Mucosa of descending colon (tissue), 3 donors: Measurements from ENCODE around the gene PNPLA7. TPM values are rescaled to one million over a fixed set of nuclear protein-coding genes. Genes with fewer than 3 reads are reported as not detected.

Experiments used
- ATAC-seq: fragments of 200-7000 bp; cut with Tn5 transposase; one replicate; pipeline ENCODE4 v1.9.1; 2020; ENCODE audit warnings: mild to moderate bottlenecking, moderate library complexity
- DNase-seq, 3 donors: peaks; one replicate each; pipeline ENCODE4 v3.0.0-alpha.2; 2020
- H3K36me3 ChIP-seq: fragments of 200-600 bp; one replicate; pipeline ENCODE4 v1.8.0; 2021; ENCODE audit warnings: low read depth, mild to moderate bottlenecking
- H3K4me1 ChIP-seq: fragments of 200-600 bp; one replicate; pipeline ENCODE4 v1.8.0; 2021; ENCODE audit warnings: low read depth, mild to moderate bottlenecking
- H3K4me3 ChIP-seq: fragments of 200-600 bp; one replicate; pipeline ENCODE4 v1.8.0; 2021; ENCODE audit warnings: mild to moderate bottlenecking
- H3K9me3 ChIP-seq: fragments of 200-600 bp; one replicate; pipeline ENCODE4 v1.8.0; 2021; ENCODE audit warnings: mild to moderate bottlenecking
- CTCF ChIP-seq: fragments of 200-600 bp; IDR thresholded peaks from one replicate; pipeline ENCODE4 v1.8.0; 2022; ENCODE audit warnings: antibody characterized with exemption, mild to moderate bottlenecking
- intact Hi-C, 2 donors: fragments of 100-400 bp; cut with DNase I in 1 of 2; cut with micrococcal nuclease in 1 of 2; formaldehyde crosslinking; loops; one replicate each; pipeline versions ENCODE4 v1.11.0 to v1.11.1; 2022; cut with DNase I, micrococcal nuclease
- total RNA-seq, 3 donors: library from RNA; stranded (reverse); fragmentation: NEBNext Ultra II Directional in 2 of 3; extraction: Animal tissue kit (Norgen Biotek cat#: 25700) in 2 of 3; gene quantifications; one replicate each; pipeline versions ENCODE4 v1.2.1 to v1.2.4, GENCODE V29; 2021 to 2023
- donor health status: DM: no; HTN: no; CAD: no; lungs with moderate emphysema.
- donor health status: DM: no; HTN: no; CAD: no.
- donor health status: DM: no; HTN: yes; CAD: no.

Gene PNPLA7
- total RNA-seq, 3 donors from 2014 or later, result 16.7 to 27.4 (median 17.2) TPM

- no peak for ATAC-seq
- TF ChIP-seq CTCF, result no peak
- DNase-seq, result no peak
- intact Hi-C loops, result no loop called here
- Histone ChIP-seq H3K9me3 (no peaks in the 10 kb centered on the region), H3K36me3 (peaks cover 4% of the 10 kb centered on the region), H3K4me3 (no peak overlapping the region), H3K4me1 (peaks cover 3% of the 10 kb centered on the region)
These were observed 33.8 kb upstream of the PNPLA7 start for GRCh38 chr9:137583957-137584356.

- Histone ChIP-seq H3K4me3 (no peak overlapping the region), H3K36me3 (peaks cover 4% of the 10 kb centered on the region), H3K9me3 (no peaks in the 10 kb centered on the region), H3K4me1 (peaks cover 6% of the 10 kb centered on the region)
- intact Hi-C loops, result no loop called here
- ATAC-seq (no peak), DNase-seq (no peak)
- no peak for TF ChIP-seq CTCF
These were observed 33.1 kb upstream of the PNPLA7 start for GRCh38 chr9:137583347-137583746.

DNA sequence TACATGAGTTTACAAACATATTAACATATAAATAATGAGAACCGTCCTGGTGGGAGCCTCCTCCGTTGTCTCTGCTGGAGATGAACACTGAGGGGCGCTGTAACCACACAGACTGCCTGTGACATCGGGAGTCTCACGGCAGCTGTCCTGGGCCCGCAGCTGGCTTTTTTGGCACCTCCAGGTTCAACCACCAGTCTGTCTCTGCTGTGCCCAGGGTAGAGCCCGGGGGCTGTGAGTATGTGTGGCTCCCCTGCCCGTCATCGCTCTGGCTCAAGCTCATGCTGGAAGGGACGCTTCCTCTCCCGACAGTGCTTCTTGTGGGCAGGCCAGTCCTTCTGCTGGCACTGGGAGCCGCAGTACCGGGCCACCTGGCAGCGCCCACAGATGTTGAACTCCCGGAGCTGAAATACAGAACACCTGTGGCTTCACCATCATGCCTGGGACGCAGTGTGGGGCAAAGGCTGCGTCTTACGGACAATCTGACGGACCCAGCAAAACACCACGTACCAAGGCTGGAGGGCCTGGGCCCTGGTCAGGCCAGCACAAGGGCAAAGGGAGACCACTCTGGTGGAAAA lies 32.2 kb upstream of the PNPLA7 start:
- Histone ChIP-seq H3K4me1 (peaks cover 14% of the 10 kb centered on the region), H3K36me3 (peaks cover 4% of the 10 kb centered on the region), H3K9me3 (no peaks in the 10 kb centered on the region), H3K4me3 (no peak overlapping the region)
- intact Hi-C loops, result no loop called here
- DNase-seq (no peak), ATAC-seq (no peak)
- TF ChIP-seq CTCF, result no peak

GRCh38 chr9:137581361-137582285 lies 31.4 kb upstream of the PNPLA7 start:
- ATAC-seq, result no peak
- H3K36me3 ChIP-seq, result peaks cover 4% of the 10 kb centered on the region
- no peak for DNase-seq
- H3K4me3 ChIP-seq, result no peak overlapping the region
- peaks cover 19% of the 10 kb centered on the region for H3K4me1 ChIP-seq
- H3K9me3 ChIP-seq, result no peaks in the 10 kb centered on the region
- intact Hi-C loops, result no loop called here
- TF ChIP-seq CTCF, result no peak

DNA sequence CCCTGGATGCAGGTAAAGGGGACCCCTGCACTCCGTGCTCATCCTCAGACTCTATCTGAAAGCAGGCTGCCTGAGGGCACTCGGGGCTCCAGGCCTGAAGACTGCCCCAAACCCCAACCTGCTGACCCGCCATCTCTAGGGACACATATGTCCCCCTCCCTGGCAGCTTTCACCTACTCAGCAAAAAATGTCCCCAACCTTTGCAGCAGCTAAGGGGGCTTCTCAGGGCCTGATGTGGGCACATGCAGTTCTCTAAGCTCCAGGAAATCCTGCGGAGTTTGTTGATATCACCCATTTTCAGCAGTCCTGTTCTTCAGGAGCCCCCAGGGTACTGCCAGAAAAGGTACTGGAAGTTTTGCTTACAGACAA lies 30.7 kb upstream of the PNPLA7 start:
- Histone ChIP-seq H3K9me3 (no peaks in the 10 kb centered on the region), H3K4me1 (peaks cover 19% of the 10 kb centered on the region), H3K36me3 (peaks cover 4% of the 10 kb centered on the region), H3K4me3 (no peak overlapping the region)
- no peak for TF ChIP-seq CTCF
- no peak for ATAC-seq
- no peak for DNase-seq
- intact Hi-C loops, result no loop called here
